AG04449 (cell line): ENCODE data around the gene GSTT2.

Experiments
- CTCF ChIA-PET: fragments of 350-600 bp; formaldehyde crosslinking; extraction: SDS; loops from one replicate; lab custom pipeline; 2021; ENCODE audit warnings: antibody characterized with exemption; lab: Yijun Ruan, JAX
- POLR2A ChIA-PET: fragments of 400-600, 350-600 bp; formaldehyde crosslinking; extraction: SDS; loops from one replicate; lab custom pipeline; 2020; ENCODE audit warnings: antibody characterized with exemption, inconsistent platforms; lab: Yijun Ruan, JAX
- DNase-seq: peaks from one replicate; pipeline ENCODE4 v3.0.0-alpha.2; 2010; ENCODE audit warnings: low read depth, low spot score
- H3K4me3 ChIP-seq: 2 replicates; pipeline ENCODE4 v1.5.1; 2011; ENCODE audit warnings: low read depth, mild to moderate bottlenecking, control low read depth, low read length
- CTCF ChIP-seq: IDR thresholded peaks from one replicate; pipeline ENCODE4 v1.5.1; 2011; ENCODE audit warnings: mild to moderate bottlenecking, moderate library complexity, low read length, control low read depth, inconsistent platforms; ENCODE audit not compliant: insufficient read depth; ENCODE audit errors: missing control alignments

Gene GSTT2

GRCh38 chr22:24026056-24026455 is 46.1 kb downstream of the GSTT2 start:
- H3K4me3 ChIP-seq, result no peak overlapping the region
- no peak for TF ChIP-seq CTCF
- CTCF ChIA-PET, result no interaction called here
- no peak for DNase-seq
- POLR2A ChIA-PET, result no interaction called here

DNA sequence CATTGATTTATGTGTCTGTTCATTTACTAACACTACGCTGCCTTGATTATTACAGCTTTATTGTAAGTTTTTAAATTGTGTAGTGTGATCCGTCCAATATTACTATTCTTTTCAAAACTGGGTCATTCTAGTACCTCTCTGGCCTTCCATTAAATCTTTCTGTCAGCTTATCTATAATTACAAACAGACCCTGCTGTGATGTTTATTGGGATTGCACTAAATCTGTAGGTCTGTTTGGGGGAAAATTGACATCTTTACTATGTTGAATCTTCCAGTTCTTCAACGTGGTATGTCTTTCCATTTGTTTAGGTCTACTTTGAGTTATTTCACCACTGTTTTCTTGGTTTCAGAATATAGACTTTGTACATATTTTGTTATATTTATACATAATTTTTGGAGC is 46.8 kb downstream of the GSTT2 start:
- ChIA-PET POLR2A (no interaction called here), CTCF (interaction anchor here (1.0 kb wide), 1 partner anchor 11 kb away, joined by 3 read pairs; no protein-coding TSS in a partner anchor)
- no peak for TF ChIP-seq CTCF
- no peak overlapping the region for H3K4me3 ChIP-seq
- no peak for DNase-seq

DNA sequence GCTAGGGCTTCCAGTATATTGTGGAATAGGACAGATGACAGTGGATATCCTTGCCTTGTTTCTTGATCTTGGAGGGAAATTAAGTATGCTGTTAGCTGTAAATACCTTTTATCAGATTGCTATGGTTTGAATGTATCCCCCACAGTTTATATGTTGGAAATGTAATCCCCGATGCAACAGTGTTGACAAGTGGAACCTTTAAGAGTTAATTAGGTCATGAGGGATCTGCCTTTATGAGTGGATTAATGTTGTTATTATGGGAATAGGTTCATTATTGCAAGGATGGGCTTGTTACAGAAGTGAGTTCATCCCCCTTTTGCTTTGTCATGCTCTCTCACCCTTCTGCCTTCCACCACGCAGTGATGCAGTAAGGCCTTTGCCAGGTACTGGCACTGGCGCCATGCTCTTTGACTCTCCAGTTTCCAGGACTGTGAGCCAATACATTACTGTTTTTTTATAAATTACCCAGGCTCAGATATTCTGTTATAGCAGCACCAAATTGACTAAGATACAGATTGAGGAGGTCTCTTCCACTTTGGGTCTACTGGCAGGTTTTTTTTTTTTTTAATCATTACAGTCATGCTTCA is 47.5 kb downstream of the GSTT2 start:
- CTCF ChIA-PET, result interaction anchor here (1.0 to 1.9 kb wide), 2 partner anchors 10 to 147 kb away, joined by 3 to 5 read pairs; no protein-coding TSS in a partner anchor
- H3K4me3 ChIP-seq, result no peak overlapping the region
- DNase-seq, result no peak
- no peak for TF ChIP-seq CTCF
- POLR2A ChIA-PET, result no interaction called here

- H3K4me3 ChIP-seq, result no peak overlapping the region
- no peak for DNase-seq
- TF ChIP-seq CTCF, result no peak
- ChIA-PET POLR2A (no interaction called here), CTCF (interaction anchor here (1.9 kb wide), 1 partner anchor 147 kb away, joined by 5 read pairs; no protein-coding TSS in a partner anchor)
These were observed 48.1 kb downstream of the GSTT2 start for GRCh38 chr22:24027991-24028390.

- ChIA-PET CTCF (interaction anchor here (1.9 kb wide), 1 partner anchor 146 kb away, joined by 5 read pairs; no protein-coding TSS in a partner anchor), POLR2A (no interaction called here)
- no peak for TF ChIP-seq CTCF
These were observed 48.6 kb downstream of the GSTT2 start for GRCh38 chr22:24028533-24028932.

GRCh38 chr22:24029304-24029703 is 49.4 kb downstream of the GSTT2 start:
- CTCF ChIA-PET, result interaction anchor here (0.9 to 1.9 kb wide), 2 partner anchors 21 to 145 kb away, joined by 3 to 5 read pairs; no protein-coding TSS in a partner anchor
- TF ChIP-seq CTCF, result no peak
- H3K4me3 ChIP-seq, result no peak overlapping the region
- POLR2A ChIA-PET, result no interaction called here
- DNase-seq, result no peak

More at GRCh38 chr22:24028533-24028932, 48.6 kb downstream of the GSTT2 start:
- no peak for DNase-seq
- no peak overlapping the region for H3K4me3 ChIP-seq
